H54 (cell line): ENCODE data around the gene GNS.

Experiments
- DNase-seq: peaks from one replicate; pipeline ENCODE4 v3.0.0; 2011; ENCODE audit warnings: low spot score, mixed read lengths; ENCODE audit not compliant: insufficient read length
- FAIRE-seq: peaks from 3 replicates; lab custom pipeline; 2011; peaks lifted over from hg19 to GRCh38; lab: Jason Lieb, UNC
- POLR2A ChIP-seq: IDR thresholded peaks from 2 replicates; pipeline ENCODE4 v1.6.1; 2011; ENCODE audit warnings: low read depth, mild to moderate bottlenecking, low read length

The GNS gene

GRCh38 chr12:64714551-64714968, 44.6 kb downstream of the GNS start:
- FAIRE-seq (no peak), DNase-seq (no peak)

DNA sequence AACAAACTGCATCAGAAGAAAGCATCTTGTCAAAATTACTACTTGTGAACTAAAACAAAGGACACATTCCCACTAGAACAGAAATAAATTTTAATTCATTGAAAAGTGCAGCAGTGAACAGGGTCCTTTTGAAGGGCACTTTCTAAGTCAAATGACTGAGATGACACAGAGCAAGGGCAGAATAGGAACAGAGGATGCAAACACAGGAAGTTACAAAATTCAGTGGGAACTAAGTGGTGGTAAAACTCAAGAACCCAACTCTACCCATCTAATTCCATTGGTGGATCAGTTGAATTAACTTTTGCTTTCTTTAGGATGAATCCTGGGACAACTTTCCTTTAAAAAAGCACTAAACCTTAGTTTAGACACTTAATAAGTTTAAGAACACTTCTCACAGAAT, 45.8 kb downstream of the GNS start:
- DNase-seq (no peak), FAIRE-seq (no peak)
- TF ChIP-seq POLR2A, result no peak

More at GRCh38 chr12:64714551-64714968, 44.6 kb downstream of the GNS start:
- no peak for TF ChIP-seq POLR2A

DNA sequence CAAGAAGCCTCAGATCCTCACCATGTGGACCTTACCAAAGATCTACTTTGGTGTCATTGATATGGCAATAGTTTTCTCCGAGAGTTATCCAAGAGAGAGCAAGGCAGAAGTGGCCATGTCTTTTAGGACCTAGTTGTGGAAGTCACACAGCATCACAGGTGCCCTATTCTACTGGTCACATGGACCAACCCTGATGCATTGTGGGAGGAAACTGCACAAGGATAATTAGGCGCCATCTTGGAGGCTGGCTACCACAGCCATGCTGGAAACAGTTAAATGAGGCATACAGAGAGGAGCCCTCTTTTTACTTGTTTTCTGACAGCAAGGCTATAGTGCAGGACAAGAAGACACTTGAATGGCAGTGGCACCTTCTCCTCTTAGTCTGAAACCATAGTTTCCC, 49.8 kb downstream of the GNS start:
- DNase-seq (no peak), FAIRE-seq (no peak)
- TF ChIP-seq POLR2A, result no peak

GRCh38 chr12:64707926-64708325, 51.3 kb downstream of the GNS start:
- DNase-seq (no peak), FAIRE-seq (no peak)
- no peak for TF ChIP-seq POLR2A

- no peak for TF ChIP-seq POLR2A
- DNase-seq (no peak), FAIRE-seq (no peak)
Measured at GRCh38 chr12:64707362-64707761, 51.8 kb downstream of the GNS start.

DNA sequence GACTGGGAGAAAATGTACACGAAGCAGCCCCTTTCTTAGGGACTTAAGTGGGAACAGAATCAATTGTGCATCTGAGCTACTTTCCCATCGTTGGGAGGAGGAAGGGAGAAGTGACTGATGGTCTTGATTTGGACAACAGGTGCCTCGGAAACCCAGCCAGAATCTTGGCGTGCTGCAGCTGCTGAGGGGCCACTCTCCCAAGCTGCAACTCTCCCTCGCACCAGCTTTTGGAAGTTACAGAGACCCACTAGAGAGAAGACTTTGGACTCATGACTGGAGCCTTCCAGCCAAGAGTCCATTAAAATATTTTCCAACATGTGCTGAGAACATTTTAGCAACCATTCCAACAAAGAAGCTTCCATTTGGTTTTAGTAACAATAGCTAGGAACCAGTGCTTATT, 52.3 kb downstream of the GNS start:
- DNase-seq, result no peak
- no peak for FAIRE-seq
- no peak for TF ChIP-seq POLR2A

DNA sequence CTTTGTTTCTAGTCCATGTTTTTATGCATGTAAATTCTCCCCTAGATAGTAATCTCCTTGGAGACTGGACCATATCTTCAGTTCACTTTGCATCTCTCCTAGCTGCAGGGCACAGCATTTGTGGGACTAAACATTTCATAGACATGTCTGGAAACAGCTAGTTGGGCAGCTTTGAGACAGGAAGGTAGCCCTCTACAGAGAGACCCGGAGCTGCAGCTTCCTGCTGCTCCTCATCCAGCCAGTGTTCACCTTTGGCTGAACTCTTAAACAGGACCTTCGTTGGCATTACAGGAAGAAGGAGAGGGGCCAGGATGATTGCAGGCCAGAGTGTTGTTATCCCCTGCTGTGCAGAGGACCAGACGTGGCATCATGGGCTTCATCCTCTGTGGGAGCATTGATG, 52.9 kb downstream of the GNS start:
- no peak for TF ChIP-seq POLR2A
- no peak for DNase-seq
- FAIRE-seq, result no peak

- no peak for TF ChIP-seq POLR2A
- no peak for FAIRE-seq
- no peak for DNase-seq
Measured at GRCh38 chr12:64701283-64701682, 57.9 kb downstream of the GNS start.

DNA sequence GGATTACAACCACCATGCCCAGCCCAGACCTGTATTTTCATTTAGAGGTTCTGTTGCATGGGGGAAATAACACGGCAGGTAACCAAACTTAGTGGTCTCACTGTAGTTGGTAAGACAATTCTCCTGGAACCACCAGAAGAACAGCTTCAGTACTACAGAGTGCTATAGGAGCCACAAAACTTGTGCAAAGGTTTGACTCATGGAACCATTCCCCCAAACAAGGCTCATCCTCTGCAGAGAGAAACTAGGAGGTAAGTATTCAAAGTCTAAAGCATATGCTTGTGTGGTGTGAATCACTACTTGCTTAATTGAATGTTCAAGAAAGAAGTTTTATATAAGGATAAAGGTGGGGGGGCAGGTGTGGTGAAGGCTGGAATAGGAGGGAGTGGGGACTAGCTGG, 58.7 kb downstream of the GNS start:
- FAIRE-seq (no peak), DNase-seq (no peak)
- TF ChIP-seq POLR2A, result no peak

DNA sequence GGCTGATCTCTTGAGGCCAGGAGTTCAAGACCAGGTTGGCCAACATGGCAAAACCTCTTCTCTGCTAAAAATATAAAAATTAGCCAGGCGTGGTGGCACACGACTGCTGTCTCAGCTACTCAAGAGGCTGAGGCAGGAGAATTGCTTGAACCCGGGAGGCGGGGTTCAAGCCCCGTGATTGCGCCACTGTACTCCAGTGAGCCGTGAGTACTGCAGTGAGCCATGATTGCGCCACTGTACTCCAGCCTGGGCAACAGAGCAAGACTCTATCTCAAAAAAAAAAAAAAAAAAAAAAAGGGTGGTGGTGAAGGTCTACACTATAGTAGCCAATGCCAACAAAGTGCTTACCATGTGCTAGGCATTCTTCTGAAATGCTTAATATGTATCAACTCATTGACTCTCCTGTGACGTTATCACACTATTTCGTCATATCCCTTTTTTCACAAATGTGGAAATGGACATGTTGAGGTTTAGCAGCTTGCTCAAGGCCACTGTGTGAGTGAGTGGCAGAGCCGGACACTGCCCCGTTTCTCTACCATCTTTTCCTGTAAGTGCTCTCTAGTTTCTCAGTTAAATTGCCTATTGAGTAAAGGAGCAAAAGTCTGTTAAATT, 59.6 kb downstream of the GNS start:
- no peak for TF ChIP-seq POLR2A
- no peak for FAIRE-seq

GRCh38 chr12:64696080-64696741, 63.0 kb downstream of the GNS start:
- FAIRE-seq (no peak), DNase-seq (no peak)
- no peak for TF ChIP-seq POLR2A

More for the DNA sequence above, 59.6 kb downstream of the GNS start:
- no peak for DNase-seq

DNA sequence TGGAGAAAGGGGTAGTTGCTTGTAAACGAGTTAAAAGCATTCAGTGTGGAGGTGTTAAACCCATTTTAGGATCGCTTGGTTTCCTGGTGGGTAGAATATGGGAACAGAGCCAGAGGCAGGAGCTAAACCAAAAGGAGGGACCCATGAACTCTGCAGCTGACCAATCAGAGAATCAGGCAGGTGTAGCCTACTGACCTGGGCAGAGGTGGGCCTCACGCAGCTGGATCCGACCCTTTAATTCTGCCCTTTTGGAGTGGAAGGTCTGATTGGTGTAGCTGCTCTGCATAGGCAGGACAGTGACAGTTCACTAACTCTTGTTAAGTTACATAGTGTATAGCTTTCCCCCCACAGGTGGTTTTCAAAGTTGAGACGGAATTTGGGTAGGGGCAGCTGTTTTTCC, 63.7 kb downstream of the GNS start:
- no peak for FAIRE-seq
- no peak for TF ChIP-seq POLR2A
- no peak for DNase-seq

DNA sequence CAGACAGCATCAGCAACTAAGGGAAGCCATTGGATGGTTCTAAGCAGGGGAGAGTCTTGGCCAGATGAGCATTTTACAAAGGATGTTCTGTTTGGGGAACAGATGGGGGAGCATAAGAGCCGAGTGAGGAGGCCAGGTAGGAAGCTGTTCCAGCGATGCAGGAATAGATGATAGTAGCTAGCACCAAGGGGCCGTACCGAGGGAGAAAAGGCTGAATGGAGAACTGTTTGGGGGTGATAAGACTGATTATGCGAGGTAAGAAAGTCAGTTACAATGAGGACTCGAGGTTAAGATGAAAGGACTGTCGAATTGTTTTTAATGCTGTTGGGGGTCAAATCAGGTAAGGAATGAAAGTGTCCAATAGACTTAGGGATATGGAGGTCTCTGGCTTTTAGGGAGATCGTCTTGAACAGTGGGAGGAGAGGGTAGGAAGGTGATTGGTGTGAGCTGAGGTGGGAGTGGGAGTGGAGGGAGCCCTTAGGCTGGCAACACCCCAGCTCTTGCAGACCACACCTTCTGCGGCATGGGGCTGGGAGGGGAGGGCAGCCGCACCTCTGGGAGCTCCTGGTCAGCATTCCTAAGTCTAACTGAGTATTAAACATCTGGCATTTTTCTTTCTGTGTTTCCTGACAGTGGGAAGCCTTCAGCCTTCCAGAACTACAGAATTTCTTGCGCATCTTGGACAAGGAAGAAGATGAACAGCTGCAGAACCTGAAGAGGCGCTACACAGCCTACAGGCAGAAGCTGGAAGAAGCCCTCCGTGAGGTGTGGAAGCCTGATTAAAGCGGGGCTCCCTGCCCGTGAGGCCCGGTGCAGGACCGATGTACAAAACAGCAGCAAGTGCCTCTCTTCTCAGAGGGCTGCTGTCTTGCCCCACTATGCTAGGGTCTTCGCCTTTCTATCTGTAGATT, 64.8 kb downstream of the GNS start:
- no peak for DNase-seq
- no peak for TF ChIP-seq POLR2A
- FAIRE-seq, result no peak
